ENCODE results near the gene NUBP2.
A peak's percentile ranks its signal among the peaks of the same experiment; 100 is the strongest.

The NUBP2 gene

GRCh38 chr16:1758923-1759322 lies 23.8 kb upstream of the NUBP2 start:
- DNase-seq (ENCODE audit: low read depth), result no peak

- DNase-seq (ENCODE audit: low read depth), result no peak
Observed at GRCh38 chr16:1759511-1759910, 23.2 kb upstream of the NUBP2 start.

GRCh38 chr16:1760911-1761310 lies 21.8 kb upstream of the NUBP2 start:
- no peak for DNase-seq (ENCODE audit: low read depth)

DNA sequence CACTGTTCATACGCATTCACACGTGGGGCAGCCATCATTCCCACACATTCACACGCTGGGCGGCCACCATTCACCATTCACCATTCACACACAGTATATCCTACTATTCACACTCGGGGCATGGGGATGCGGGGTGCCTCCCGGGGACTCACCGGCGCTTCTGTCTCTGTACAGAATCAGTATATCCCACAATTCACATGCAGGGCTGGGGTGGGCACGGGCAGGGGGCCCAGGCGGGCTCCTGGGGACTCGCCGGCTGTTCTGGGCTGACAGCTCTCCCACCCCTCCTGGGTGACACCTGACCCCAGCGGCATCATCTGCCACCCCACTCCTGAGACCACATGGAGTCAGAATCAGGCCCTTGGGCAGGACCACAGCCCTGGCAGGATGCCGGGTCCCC lies 21.0 kb upstream of the NUBP2 start:
- no peak for DNase-seq (ENCODE audit: low read depth)

GRCh38 chr16:1762196-1762878 lies 20.4 kb upstream of the NUBP2 start:
- no peak for DNase-seq (ENCODE audit: low read depth)

DNA sequence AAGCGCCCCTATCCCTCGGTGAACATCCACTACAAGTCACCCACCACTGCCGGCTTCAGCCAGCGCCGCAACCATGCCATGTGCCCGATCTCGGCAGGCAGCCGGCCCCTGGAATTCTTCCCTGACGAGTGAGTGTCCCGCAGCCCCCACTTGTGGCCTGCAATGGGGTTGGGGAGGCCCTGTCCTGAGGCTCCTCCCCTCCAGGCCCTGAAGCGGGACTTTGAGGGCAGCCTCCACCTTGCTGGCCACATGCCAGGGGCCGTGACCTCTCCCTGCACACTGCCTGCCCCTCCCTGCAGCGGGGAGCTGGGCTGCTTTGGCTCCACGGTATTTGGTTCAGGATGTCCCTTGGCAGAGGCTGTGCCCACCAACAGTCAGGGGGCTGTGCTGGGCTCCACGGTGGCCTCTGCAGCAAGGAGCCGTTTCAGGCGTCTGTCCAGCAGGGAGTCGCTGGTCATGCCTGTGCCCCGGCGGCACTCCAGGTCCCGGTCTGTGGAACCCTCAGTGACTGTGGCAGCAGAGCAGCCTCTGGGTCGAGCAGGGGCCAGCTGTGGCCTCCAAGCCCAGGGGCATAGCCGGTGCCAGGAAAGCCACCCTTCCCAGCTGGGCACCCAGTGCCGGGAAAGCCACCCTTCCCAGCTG lies 19.8 kb upstream of the NUBP2 start:
- DNase-seq (ENCODE audit: low read depth), result no peak

GRCh38 chr16:1763521-1764511 lies 18.9 kb upstream of the NUBP2 start:
- DNase-seq (ENCODE audit: low read depth), result no peak

DNA sequence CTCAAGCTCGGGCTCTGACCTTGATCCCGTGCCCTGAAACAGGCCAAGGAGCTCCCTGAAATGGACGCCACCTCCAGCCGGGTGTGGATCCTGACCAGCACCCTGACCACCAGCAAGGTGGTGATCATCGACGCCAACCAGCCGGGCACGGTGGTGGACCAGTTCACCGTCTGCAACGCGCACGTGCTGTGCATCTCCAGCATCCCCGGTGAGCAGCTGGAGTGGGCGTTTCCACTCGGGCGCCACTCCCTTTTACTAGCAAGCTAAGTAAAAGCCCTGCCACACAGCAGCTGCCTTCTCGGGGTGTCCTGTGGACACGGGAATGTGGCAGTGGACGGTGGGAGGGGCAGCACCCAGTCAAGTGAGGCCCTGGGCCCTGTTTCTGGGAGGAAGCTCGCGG lies 17.8 kb upstream of the NUBP2 start:
- DNase-seq (ENCODE audit: low read depth), result no peak

DNA sequence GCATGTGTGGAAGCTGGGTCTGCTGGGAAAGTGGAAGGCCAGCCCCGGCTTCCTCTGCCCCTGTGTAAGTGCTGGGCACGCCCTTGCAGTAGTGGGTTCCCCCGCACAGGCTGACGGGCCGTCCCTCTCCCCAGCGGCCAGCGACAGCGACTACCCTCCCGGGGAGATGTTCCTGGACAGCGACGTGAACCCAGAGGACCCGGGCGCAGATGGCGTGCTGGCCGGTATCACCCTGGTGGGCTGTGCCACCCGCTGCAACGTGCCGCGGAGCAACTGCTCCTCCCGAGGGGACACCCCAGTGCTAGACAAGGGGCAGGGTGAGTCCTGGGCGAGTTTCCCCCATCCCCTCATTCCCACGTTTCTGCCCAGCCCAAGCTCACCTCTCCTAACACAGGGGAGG lies 16.9 kb upstream of the NUBP2 start:
- DNase-seq (ENCODE audit: low read depth), result no peak

DNA sequence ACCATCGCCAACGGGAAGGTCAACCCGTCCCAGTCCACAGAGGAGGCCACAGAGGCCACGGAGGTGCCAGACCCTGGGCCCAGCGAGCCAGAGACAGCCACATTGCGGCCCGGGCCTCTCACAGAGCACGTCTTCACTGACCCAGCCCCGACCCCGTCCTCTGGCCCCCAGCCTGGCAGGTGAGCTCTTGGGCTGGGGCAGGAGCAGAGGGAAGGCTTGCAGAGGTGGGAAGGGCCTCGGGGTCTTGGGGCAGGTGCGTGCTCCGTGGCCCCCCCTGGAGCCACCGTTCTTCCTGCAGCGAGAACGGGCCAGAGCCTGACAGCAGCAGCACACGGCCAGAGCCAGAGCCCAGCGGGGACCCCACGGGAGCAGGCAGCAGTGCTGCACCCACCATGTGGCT lies 16.5 kb upstream of the NUBP2 start:
- DNase-seq (ENCODE audit: low read depth), result no peak

- DNase-seq (ENCODE audit: low read depth), result no peak
Observed at GRCh38 chr16:1766701-1767100, 16.1 kb upstream of the NUBP2 start.

- DNase-seq (ENCODE audit: low read depth), result no peak
Observed at GRCh38 chr16:1767116-1767994, 15.4 kb upstream of the NUBP2 start.

GRCh38 chr16:1768061-1768766 lies 14.5 kb upstream of the NUBP2 start:
- DNase-seq (ENCODE audit: low read depth), result no peak

DNA sequence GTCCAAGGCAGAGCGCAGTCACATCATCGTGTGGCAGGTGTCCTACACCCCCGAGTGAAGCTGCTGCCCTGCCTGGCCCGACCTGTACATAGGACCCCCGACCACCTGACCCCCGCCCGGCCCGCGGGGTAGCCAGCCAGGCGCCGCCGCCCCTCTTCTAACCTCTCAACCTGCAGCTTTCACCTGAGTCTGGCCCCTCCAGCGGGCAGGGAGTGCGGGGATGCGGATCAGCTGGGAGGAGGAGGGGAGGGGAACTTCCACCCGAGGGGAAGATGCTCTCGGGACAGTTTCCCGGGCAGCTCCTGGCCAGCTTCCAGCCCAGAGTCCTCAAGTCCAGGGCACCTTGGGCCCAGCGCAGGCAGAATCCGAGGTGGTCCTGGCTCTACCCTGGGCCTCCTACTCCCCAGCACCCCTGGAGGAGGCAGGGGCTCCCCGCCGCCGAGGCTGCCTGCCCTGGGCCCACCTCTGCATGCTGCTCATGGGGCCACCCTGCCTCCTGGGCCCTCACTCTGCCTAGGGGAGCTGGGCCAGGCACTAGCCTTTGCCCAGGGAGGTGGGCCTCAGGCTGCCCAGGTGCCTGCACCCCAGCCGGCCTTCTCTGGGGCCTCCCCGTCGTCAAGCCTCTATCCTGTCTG lies 13.9 kb upstream of the NUBP2 start:
- no peak for DNase-seq (ENCODE audit: low read depth)

- DNase-seq (ENCODE audit: low read depth), result no peak
Observed at GRCh38 chr16:1769402-1770300, 13.1 kb upstream of the NUBP2 start.

- DNase-seq (ENCODE audit: low read depth), result peak; percentile 46
Observed at GRCh38 chr16:1770328-1771187, 12.2 kb upstream of the NUBP2 start.

- peak; percentile 79 for DNase-seq (ENCODE audit: low read depth)
Observed at GRCh38 chr16:1771188-1771863, 11.4 kb upstream of the NUBP2 start, which contains the start of gene NME3. Gene NME3 (minus strand): TSS chr16:1771543. CDS start chr16:1771534, 9 bp downstream.

- no peak for DNase-seq (ENCODE audit: low read depth)
Observed at GRCh38 chr16:1771864-1772361, 10.8 kb upstream of the NUBP2 start.
